Effector memory CD8-positive, alpha-beta T cell (primary cell): ENCODE data around the gene PAX5.
A peak's percentile ranks its signal among the peaks of the same experiment; 100 is the strongest.

Source experiments
- ATAC-seq: fragments of 150-1000 bp; cut with Tn5 transposase; replicated peaks from 2 replicates; pipeline ENCODE4 v1.10.0; 2021; ENCODE audit warnings: mild to moderate bottlenecking, moderate library complexity
- DNase-seq, 3 experiments: peaks; one replicate each; pipeline ENCODE4 v3.0.0; 2021
- H3K27ac Mint-ChIP-seq, 2 donors: one replicate each; pipeline ENCODE4 v1.8.0; 2022; ENCODE audit warnings: mild to moderate bottlenecking in 2 of 2, mixed read lengths in 2 of 2, moderate library complexity in 2 of 2
- H3K27me3 Mint-ChIP-seq, 2 donors: one replicate each; pipeline ENCODE4 v1.8.0; 2022; ENCODE audit warnings: mixed read lengths in 2 of 2
- H3K36me3 Mint-ChIP-seq: one replicate; pipeline ENCODE4 v1.8.0; 2022; ENCODE audit warnings: mild to moderate bottlenecking, moderate library complexity, mixed read lengths; ENCODE audit not compliant: insufficient read depth
- H3K4me1 Mint-ChIP-seq, 2 donors: one replicate each; pipeline ENCODE4 v1.8.0; 2022; ENCODE audit warnings: low read depth in 2 of 2, mixed read lengths in 2 of 2
- H3K4me3 Mint-ChIP-seq, 2 donors: one replicate each; pipeline ENCODE4 v1.8.0; 2022; ENCODE audit warnings: mild to moderate bottlenecking in 2 of 2, mixed read lengths in 2 of 2, moderate library complexity in 2 of 2
- H3K9me3 Mint-ChIP-seq, 2 donors: one replicate each; pipeline ENCODE4 v1.8.0; 2022; ENCODE audit warnings: mixed read lengths in 2 of 2

The PAX5 gene

DNA sequence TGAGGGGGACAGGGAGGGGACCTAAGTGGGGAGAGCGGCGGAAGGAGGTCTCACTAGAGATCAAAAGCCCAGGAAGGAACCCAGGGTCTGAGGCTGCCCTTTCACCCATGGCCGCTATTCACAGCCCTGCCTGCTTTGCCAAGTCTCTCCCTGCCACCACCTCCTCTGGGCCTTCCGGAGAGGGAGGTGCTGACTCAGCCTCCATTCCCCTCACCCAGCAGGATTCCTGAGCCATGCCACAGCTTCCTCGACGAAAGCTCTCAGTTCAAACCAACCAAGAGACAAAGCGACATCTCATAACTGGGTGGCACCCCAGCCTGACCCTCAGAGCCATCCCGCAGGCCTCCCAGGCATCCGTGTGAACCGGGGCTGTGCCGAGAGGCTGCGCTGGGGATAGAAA is 36.7 kb downstream of the PAX5 start:
- Mint-ChIP-seq H3K36me3 (no peaks in the 10 kb centered on the region), H3K27ac (no peak overlapping the region), H3K9me3 (no peaks in the 10 kb centered on the region), H3K27me3 (peaks cover 55 to 62% of the 10 kb centered on the region in 2 donors), H3K4me1 (peaks cover 1 to 4% of the 10 kb centered on the region in 2 donors), H3K4me3 (no peak overlapping the region)
- ATAC-seq (no peak), DNase-seq (no peak)

DNA sequence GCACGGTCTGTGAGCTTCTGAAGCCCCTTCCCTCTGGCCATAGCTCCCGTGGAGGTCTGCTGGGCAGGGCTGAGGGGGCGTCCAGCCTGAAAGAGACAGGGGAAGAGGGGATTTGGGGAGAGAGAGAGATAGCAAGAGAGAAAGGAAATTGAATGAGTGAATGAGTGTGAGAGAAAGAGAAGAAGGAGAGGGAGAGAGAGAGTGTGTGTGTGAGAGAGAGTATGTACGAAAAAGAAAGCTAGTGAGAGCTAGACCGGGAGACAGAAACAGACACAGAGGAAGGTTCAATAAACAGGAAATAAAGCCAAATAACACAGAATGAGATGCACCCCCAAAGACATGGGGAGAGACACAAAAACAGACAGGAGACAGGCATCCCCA is 37.4 kb downstream of the PAX5 start:
- Mint-ChIP-seq H3K4me1 (peaks cover 0 to 3% of the 10 kb centered on the region in 2 donors), H3K27ac (peak overlapping the region in 1 of 2 donors; percentile 0), H3K4me3 (peak overlapping the region in 1 of 2 donors; percentile 47)

DNA sequence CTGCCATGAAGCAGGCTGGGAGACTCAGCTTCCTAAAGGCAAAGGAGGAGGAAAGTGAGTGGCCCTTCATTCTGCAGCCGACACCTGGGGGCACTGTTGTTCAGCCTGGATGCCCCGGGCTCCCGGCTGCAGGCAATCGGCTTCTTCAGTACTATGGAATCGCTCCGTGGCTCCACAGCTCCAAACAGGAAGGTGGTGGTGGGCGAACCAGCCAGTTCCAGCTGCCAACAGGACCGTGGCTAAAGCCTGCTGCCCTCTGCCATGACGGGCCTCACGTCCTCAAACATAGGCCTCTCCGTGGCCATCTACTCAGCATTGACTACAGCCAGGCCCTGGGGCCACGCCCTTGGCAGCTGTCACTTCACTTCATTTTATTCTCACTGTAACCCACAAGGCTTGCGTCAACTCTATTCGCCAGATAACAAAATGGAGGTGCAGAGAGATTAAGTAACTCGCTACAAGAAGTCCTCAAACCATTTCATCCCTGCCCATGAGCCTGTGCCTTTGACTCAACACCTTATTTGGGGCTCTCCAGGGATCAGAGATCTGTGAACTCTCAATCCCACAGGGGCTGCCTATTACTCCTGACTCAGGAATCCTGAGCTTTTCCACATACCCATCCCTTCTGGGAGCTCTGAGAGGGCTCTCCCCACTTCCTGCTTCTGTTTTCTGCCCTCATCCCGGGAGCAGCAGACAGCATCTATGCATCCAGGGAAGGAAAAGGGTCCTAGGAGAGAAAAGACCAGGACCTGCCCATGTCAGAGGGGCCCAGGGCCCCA is 38.0 kb downstream of the PAX5 start:
- ATAC-seq (peak; percentile 74), DNase-seq (peak; percentile 41 to 49 (median 45))
- Mint-ChIP-seq H3K27ac (no peak overlapping the region), H3K9me3 (peaks cover 0 to 1% of the 10 kb centered on the region in 2 donors), H3K4me1 (peaks cover 0 to 3% of the 10 kb centered on the region in 2 donors), H3K36me3 (peaks cover 3% of the 10 kb centered on the region), H3K4me3 (peak overlapping the region; percentile 47 to 63), H3K27me3 (peaks cover 44 to 62% of the 10 kb centered on the region in 2 donors)

More for the DNA sequence above, 37.4 kb downstream of the PAX5 start:
- peaks cover 3% of the 10 kb centered on the region for H3K36me3 Mint-ChIP-seq
- peaks cover 0 to 1% of the 10 kb centered on the region in 2 donors for H3K9me3 Mint-ChIP-seq
- H3K27me3 Mint-ChIP-seq, result peaks cover 49 to 62% of the 10 kb centered on the region in 2 donors
- no peak for DNase-seq
- ATAC-seq, result no peak

DNA sequence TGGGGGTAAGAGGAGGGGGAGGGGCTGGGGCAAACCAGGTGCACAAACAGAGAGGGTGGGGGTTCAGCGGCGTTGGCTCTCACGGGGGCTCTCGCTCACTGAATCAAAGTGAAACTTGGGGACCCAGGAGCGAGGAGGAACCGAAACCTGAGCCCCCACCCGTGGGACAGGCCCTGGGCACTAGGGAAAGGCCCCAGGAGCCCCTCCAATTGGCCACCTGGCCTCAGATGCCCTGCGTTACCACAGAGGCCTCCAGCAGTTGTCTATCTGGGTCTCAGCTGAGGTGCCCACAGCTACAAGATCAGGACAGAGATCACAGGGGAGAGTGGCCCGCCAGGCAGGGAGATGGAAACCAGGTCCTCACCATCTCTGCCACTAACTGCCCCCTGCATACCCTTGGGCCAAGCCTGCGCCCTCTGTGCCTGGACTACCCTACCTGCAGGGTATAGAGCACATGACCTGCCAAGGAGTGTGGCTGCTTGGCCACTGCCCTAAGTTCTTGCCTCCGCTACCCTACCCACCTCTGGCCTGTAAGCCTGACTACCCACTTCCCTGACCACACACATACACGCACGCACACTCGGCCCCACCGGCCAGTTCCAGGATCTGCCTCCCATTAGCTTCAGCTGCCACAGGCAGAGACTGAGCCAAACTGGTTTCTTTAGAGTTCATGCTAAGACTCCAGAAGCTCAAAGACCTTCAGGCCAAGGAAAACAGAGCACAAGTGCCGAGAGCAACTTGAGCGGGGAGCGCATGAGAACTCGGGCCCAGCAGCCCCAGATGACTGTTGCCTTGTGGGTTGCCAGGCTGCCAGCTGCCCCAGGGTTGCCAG is 39.9 kb downstream of the PAX5 start:
- Mint-ChIP-seq H3K9me3 (peaks cover 0 to 7% of the 10 kb centered on the region in 2 donors), H3K36me3 (peaks cover 3% of the 10 kb centered on the region), H3K4me3 (no peak overlapping the region), H3K27ac (no peak overlapping the region), H3K4me1 (peaks cover 0 to 3% of the 10 kb centered on the region in 2 donors), H3K27me3 (peaks cover 32 to 61% of the 10 kb centered on the region in 2 donors)
- ATAC-seq (peak; percentile 25), DNase-seq (no peak)

DNA sequence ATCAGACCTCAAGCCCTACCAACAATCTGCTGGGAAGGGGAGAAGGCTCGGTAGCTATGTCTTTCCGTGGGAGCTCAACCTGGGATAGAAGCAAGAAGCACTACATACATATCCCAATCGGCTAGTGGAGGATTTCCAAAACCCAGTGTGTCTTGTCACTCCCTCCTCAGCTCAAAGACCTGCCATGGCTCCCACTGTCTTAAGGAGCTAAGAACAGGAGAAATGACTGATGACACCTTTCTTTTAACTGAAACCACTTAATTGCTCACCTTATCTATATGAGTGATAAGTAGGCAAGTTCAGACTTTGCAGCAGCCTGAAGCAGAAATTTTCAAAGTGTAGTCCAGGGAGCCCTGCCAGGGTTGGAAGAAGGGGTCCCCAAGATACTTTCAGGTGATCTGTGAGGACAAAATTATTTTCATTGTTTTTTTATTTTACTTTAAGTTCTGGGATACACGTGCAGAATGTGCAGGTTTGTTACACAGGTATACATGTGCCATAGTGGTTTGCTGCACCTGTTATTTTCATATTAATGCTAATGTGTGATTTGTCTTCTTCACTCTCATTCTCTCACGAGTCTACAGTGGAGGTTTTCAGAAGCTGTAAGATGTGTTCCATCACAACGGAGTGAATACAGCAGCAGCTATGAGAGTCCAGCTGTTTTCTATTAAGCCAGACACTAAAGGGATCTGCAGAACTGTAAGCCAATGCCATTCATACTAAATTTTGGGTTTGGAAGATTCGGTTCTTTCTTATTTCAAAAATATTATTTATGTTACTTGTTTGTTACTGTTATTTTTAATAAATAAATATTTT is 41.4 kb downstream of the PAX5 start:
- H3K4me3 Mint-ChIP-seq, result no peak overlapping the region
- H3K4me1 Mint-ChIP-seq, result peaks cover 0 to 4% of the 10 kb centered on the region in 2 donors
- peaks cover 3% of the 10 kb centered on the region for H3K36me3 Mint-ChIP-seq
- ATAC-seq (no peak), DNase-seq (no peak)
- no peak overlapping the region for H3K27ac Mint-ChIP-seq
- peaks cover 0 to 7% of the 10 kb centered on the region in 2 donors for H3K9me3 Mint-ChIP-seq
- peaks cover 47 to 71% of the 10 kb centered on the region in 2 donors for H3K27me3 Mint-ChIP-seq

DNA sequence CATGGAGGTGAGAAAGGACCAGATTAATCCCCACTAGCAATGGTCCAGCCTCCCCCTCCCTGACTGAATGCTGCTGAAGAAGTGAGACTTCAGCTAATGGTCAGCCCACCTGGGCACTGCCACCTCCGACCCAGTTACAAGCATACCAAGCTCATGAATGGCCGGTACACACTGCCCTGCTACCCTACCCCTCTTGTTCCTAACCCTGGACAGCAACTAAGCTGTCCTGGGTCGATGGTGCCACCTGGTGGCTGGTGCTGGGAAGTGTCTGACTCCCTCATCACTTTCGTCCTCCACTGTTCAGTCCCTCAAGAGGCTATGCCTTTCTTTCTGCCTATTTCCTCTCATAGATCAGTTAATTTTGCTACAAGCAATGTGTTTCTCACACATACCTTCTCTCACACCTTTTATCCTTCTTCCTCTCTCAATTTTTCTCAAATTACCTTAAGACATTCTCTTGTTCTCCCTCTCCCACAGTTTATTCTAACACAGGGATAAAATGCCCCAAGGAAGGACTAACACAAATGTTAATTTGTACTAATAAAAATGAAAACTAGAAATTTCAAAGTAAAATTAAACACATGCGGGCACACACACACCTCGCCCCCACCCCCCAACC is 42.4 kb downstream of the PAX5 start:
- peaks cover 7% of the 10 kb centered on the region for H3K36me3 Mint-ChIP-seq
- peaks cover 0 to 7% of the 10 kb centered on the region in 2 donors for H3K9me3 Mint-ChIP-seq
- ATAC-seq (no peak), DNase-seq (no peak)
- H3K4me1 Mint-ChIP-seq, result peaks cover 0 to 7% of the 10 kb centered on the region in 2 donors
- peaks cover 57 to 82% of the 10 kb centered on the region in 2 donors for H3K27me3 Mint-ChIP-seq
- H3K27ac Mint-ChIP-seq, result no peak overlapping the region
- no peak overlapping the region for H3K4me3 Mint-ChIP-seq

DNA sequence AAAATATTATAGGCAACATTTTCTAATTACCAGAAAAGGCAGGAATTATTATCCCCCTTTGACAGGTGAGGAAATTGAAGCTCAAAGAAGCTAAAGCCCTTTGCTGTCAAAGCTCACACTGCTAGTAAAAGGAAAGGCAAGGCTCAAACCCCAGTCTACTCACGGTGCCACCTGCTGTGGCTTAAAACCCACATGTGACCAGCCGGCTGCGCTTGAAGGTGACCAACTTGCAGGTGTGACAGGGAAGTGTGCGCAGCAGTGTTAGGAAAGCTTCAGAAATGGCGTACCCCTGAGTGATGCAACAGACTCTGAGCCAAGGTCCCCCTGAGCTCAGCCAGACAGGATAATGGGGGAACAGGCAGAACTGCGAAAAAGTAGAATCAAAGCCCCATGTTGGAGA is 45.2 kb downstream of the PAX5 start:
- Mint-ChIP-seq H3K27me3 (peaks cover 58 to 88% of the 10 kb centered on the region in 2 donors), H3K4me1 (peaks cover 7% of the 10 kb centered on the region in 2 donors), H3K4me3 (no peak overlapping the region), H3K27ac (no peak overlapping the region), H3K9me3 (peaks cover 0 to 7% of the 10 kb centered on the region in 2 donors), H3K36me3 (peaks cover 7% of the 10 kb centered on the region)
- DNase-seq, result no peak
- ATAC-seq, result no peak

DNA sequence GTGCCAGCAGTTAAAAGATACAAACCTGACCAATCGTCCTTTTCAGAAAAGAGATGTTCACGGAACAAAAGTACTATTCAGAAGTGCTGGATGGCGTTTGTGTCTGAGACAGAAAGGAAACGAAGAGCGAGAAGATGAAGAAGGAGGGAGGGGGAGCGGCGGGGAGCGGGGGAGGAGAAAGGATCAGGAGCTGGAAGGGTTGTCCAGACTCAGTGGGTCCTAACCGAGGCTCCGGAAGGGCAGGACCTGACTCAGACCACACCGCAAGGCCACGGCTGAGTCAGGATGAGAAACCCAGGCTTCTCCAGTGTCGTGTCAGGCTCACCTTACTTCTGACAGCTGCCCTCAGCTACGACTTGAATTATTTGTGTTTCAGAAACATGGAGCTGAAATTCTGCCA is 46.2 kb downstream of the PAX5 start:
- peaks cover 7% of the 10 kb centered on the region for H3K36me3 Mint-ChIP-seq
- no peak for DNase-seq
- no peak for ATAC-seq
- peaks cover 59 to 91% of the 10 kb centered on the region in 2 donors for H3K27me3 Mint-ChIP-seq
- no peak overlapping the region for H3K27ac Mint-ChIP-seq
- H3K4me1 Mint-ChIP-seq, result peaks cover 7% of the 10 kb centered on the region in 2 donors
- no peak overlapping the region for H3K4me3 Mint-ChIP-seq
- peaks cover 0 to 7% of the 10 kb centered on the region in 2 donors for H3K9me3 Mint-ChIP-seq

DNA sequence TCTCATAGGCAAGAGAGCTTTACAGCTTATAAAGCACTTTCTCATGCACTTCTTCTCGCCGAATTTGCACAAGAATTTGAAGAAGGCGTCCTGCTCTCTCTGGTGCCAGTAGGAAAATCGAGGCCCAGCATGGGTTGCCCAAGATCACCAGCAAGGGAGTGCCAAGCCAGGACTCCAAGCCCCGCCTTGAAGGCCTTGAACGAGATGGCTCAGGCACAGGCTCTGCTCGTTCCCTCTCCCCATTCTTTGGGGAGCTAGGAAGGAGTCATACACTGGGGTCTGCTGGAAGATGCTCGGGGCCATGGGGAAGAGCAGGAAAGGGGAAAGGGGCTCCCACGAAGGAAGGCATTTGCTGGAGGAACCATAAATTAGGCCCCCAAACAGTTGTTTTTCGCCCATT is 46.7 kb downstream of the PAX5 start:
- H3K4me1 Mint-ChIP-seq, result peaks cover 7% of the 10 kb centered on the region in 2 donors
- peak overlapping the region in 1 of 2 donors; percentile 22 for H3K4me3 Mint-ChIP-seq
- DNase-seq (no peak), ATAC-seq (no peak)
- peaks cover 0 to 7% of the 10 kb centered on the region in 2 donors for H3K9me3 Mint-ChIP-seq
- no peak overlapping the region for H3K27ac Mint-ChIP-seq
- H3K27me3 Mint-ChIP-seq, result peaks cover 60 to 94% of the 10 kb centered on the region in 2 donors
- peaks cover 7% of the 10 kb centered on the region for H3K36me3 Mint-ChIP-seq

DNA sequence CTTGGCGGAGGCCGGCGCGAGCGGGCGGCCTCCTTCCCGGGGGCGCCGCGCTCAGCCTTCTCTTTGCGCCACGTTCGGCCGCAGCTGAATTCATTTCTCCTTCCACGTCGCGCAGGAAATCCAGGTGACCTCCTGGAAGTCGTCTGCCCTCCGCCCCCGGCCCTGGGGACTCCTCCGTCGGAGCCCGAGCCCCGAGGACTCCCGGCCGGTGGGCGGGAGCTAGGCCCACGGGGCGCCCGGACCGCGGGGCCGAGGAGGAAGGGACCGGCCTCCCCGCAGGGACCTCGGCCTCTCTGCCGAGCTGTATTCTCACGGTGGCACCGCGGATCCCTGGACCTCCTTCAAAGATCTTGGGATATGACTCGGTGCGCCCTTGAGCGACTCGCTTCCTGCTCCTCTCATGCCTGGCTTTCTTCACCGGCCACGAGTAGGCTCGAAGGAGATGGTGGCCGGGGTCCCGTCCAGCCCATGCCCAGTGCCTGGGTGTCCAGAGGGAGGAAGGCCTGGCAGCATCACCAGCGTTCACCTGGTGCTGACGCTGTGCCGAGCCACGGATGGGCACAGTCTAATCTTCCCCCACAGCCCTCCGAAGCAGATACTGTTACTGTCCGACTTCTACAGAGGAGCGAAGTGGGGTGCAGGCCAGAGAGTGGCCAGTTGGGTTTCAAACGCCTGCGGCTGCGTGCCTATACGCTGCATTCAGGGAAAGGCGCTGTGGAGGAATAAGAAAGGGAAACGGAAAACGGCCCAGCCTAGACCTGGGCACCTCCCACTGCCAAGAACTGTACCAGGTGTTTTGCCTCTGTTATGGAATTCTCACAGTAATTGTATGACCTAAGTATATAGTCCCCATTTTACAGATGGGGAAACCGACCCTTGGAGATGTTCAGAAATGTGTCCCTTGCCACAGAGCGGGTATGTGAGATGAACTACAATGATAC is 47.3 kb downstream of the PAX5 start:
- no peak for DNase-seq
- Mint-ChIP-seq H3K4me3 (peak overlapping the region; percentile 22 to 35), H3K27ac (no peak overlapping the region), H3K36me3 (peaks cover 3% of the 10 kb centered on the region), H3K27me3 (peaks cover 64 to 94% of the 10 kb centered on the region in 2 donors), H3K4me1 (peaks cover 7% of the 10 kb centered on the region in 2 donors), H3K9me3 (peaks cover 0 to 6% of the 10 kb centered on the region in 2 donors)
- ATAC-seq, result no peak

DNA sequence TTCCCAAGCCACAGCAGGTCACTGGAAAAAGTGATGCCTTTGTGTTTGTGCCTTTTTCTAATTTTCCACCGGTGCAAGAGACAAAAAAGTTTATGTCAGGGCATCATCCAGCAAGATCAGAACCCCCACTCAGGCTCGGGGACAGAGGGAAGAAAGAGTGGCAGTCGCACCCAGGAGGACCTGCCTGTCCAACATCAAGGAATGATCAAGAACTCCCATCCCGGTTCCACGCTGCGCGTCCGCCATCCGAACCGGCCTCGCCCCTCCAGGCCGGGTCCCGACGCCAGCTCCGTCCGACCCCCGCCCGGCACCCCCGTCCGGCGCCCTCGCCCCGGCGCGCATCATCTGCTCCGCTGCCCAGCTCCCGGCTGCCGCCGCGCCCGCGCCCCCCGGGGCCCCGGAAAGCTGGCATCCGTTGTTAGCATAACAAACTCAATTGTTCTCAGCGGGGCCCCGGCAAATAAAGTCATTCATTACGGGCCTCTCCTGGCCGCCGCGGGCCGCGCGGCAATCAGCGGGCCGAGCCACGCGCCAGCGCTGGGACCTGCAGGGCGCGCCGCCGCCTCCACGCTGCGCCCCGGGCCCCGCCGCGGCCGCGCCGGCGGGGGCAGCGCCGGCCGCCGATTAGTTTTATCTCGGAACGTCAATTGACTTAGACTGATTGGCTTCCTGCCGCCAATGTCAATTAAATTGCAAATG is 48.1 kb downstream of the PAX5 start:
- Mint-ChIP-seq H3K4me1 (peaks cover 7% of the 10 kb centered on the region in 2 donors), H3K27me3 (peaks cover 64 to 95% of the 10 kb centered on the region in 2 donors), H3K36me3 (peaks cover 3% of the 10 kb centered on the region), H3K4me3 (peak overlapping the region; percentile 46 to 58), H3K9me3 (peaks cover 0 to 6% of the 10 kb centered on the region in 2 donors), H3K27ac (no peak overlapping the region)
- no peak for ATAC-seq
- no peak for DNase-seq
